Tibial artery (tissue), 4 donors: ENCODE measurements around the gene LILRB4.

Source experiments
- DNase-seq, 2 donors: peaks; one replicate each; pipeline ENCODE4 v3.0.0-alpha.2; 2019
- H3K27ac ChIP-seq, 2 donors: fragments of 200-600 bp; sonication (generic) in 1 of 2; 1 replicate in 1 of 2; 2 replicates in 1 of 2; pipeline ENCODE4 v1.5.1; 2018 to 2019; ENCODE audit warnings: mild to moderate bottlenecking in 1 of 2
- H3K27me3 ChIP-seq, 2 donors: fragments of 200-600 bp; sonication (generic) in 1 of 2; one replicate each; pipeline versions ENCODE4 v1.5.1 to v1.6.0; 2016 to 2019
- H3K36me3 ChIP-seq, 3 donors: fragments of 200-600 bp; sonication (generic) in 2 of 3; one replicate each; pipeline ENCODE4 v1.5.1; 2016 to 2019; ENCODE audit warnings: mild to moderate bottlenecking in 2 of 3
- H3K4me1 ChIP-seq, 4 donors: fragments of 200-600 bp; sonication (generic) in 2 of 4; 1 replicate in 3 of 4; 2 replicates in 1 of 4; pipeline ENCODE4 v1.5.1; 2016 to 2019
- H3K4me3 ChIP-seq, 2 donors: fragments of 200-600 bp; sonication (generic) in 1 of 2; 1 replicate in 1 of 2; 2 replicates in 1 of 2; pipeline ENCODE4 v1.5.1; 2018 to 2019; ENCODE audit warnings: mild to moderate bottlenecking in 2 of 2
- H3K9me3 ChIP-seq, 3 donors: fragments of 200-600 bp; sonication (generic) in 1 of 3; one replicate each; pipeline ENCODE4 v1.5.1; 2016 to 2019
- CTCF ChIP-seq, 2 experiments: fragments of 200-600 bp in 1 of 2; fragments of 450-650 bp in 1 of 2; IDR thresholded peaks; one replicate each; pipeline ENCODE4 v1.5.1; 2017 to 2019; ENCODE audit warnings: antibody characterized with exemption in 2 of 2, mild to moderate bottlenecking in 1 of 2, moderate library complexity in 1 of 2
- intact Hi-C: fragments of 100-400 bp; cut with DNase I; formaldehyde crosslinking; loops from one replicate; pipeline ENCODE4 v1.15.0; 2023; ENCODE audit warnings: low total_unique reads

LILRB4 gene

GRCh38 chr19:54660306-54660705 is 2.5 kb upstream of the LILRB4 start:
- DNase-seq: no peak
- H3K36me3 ChIP-seq: no peaks in the 10 kb centered on the region
- H3K4me1 ChIP-seq: no peaks in the 10 kb centered on the region
- no peak overlapping the region for H3K27ac ChIP-seq
- no peaks in the 10 kb centered on the region for H3K9me3 ChIP-seq
- H3K27me3 ChIP-seq: no peaks in the 10 kb centered on the region
- H3K4me3 ChIP-seq: no peak overlapping the region
- TF ChIP-seq CTCF (IDR thresholded peaks at IDR 0.05): no peak
- intact Hi-C loops: no loop called here

- no peaks in the 10 kb centered on the region for H3K4me1 ChIP-seq
- H3K4me3 ChIP-seq: no peak overlapping the region
- H3K36me3 ChIP-seq: no peaks in the 10 kb centered on the region
- no peak for TF ChIP-seq CTCF (IDR thresholded peaks at IDR 0.05)
- DNase-seq: no peak
- intact Hi-C loops: no loop called here
- no peaks in the 10 kb centered on the region for H3K9me3 ChIP-seq
- H3K27ac ChIP-seq: no peak overlapping the region
- H3K27me3 ChIP-seq: no peaks in the 10 kb centered on the region
Measured at GRCh38 chr19:54660964-54661363, 1.8 kb upstream of the LILRB4 start.

GRCh38 chr19:54661846-54662481 is 821 bp upstream of the LILRB4 start:
- Histone ChIP-seq H3K9me3 (peaks cover 0 to 7% (median 0%) of the 10 kb centered on the region in 3 donors), H3K27me3 (no peaks in the 10 kb centered on the region), H3K4me3 (no peak overlapping the region), H3K27ac (no peak overlapping the region), H3K36me3 (no peaks in the 10 kb centered on the region), H3K4me1 (no peaks in the 10 kb centered on the region)
- no peak for DNase-seq
- no peak for TF ChIP-seq CTCF (IDR thresholded peaks at IDR 0.05)
- intact Hi-C loops: no loop called here

GRCh38 chr19:54665530-54665929 is 2.7 kb downstream of the LILRB4 start:
- H3K27ac ChIP-seq: no peak overlapping the region
- no peaks in the 10 kb centered on the region for H3K36me3 ChIP-seq
- DNase-seq: no peak
- intact Hi-C loops: no loop called here
- H3K4me3 ChIP-seq: no peak overlapping the region
- no peak for TF ChIP-seq CTCF (IDR thresholded peaks at IDR 0.05)
- H3K27me3 ChIP-seq: no peaks in the 10 kb centered on the region
- peaks cover 0 to 26% (median 0%) of the 10 kb centered on the region in 3 donors for H3K9me3 ChIP-seq
- no peaks in the 10 kb centered on the region for H3K4me1 ChIP-seq

GRCh38 chr19:54667217-54667616 is 4.4 kb downstream of the LILRB4 start:
- H3K4me1 ChIP-seq: no peaks in the 10 kb centered on the region
- peaks cover 0 to 26% (median 0%) of the 10 kb centered on the region in 3 donors for H3K9me3 ChIP-seq
- intact Hi-C loops: no loop called here
- H3K4me3 ChIP-seq: no peak overlapping the region
- no peaks in the 10 kb centered on the region for H3K36me3 ChIP-seq
- H3K27ac ChIP-seq: no peak overlapping the region
- TF ChIP-seq CTCF (IDR thresholded peaks at IDR 0.05): no peak
- H3K27me3 ChIP-seq: peaks cover 0 to 9% of the 10 kb centered on the region in 2 donors
- DNase-seq: no peak

- H3K9me3 ChIP-seq: peaks cover 0 to 26% (median 0%) of the 10 kb centered on the region in 3 donors
- H3K4me3 ChIP-seq: no peak overlapping the region
- H3K4me1 ChIP-seq: no peaks in the 10 kb centered on the region
- no peaks in the 10 kb centered on the region for H3K36me3 ChIP-seq
- intact Hi-C loops: no loop called here
- no peak for DNase-seq
- H3K27ac ChIP-seq: no peak overlapping the region
- no peak for TF ChIP-seq CTCF (IDR thresholded peaks at IDR 0.05)
- peaks cover 0 to 9% of the 10 kb centered on the region in 2 donors for H3K27me3 ChIP-seq
Measured at GRCh38 chr19:54668353-54668752, 5.6 kb downstream of the LILRB4 start.
